Gastrocnemius medialis (tissue), 4 donors: ENCODE measurements around the gene GOLGA6L7. TPM values are rescaled to one million over a fixed set of nuclear protein-coding genes. Genes with fewer than 3 reads are reported as not detected.
"Not testable (repeated sequence)": the region's sequence is repeated elsewhere in the genome, so short reads cannot be mapped to it uniquely, and the experiment has no call there.

Experiments
- ATAC-seq, 2 donors: fragments of 150-250 bp; one replicate each; pipeline ENCODE4 v1.9.1; 2016
- DNase-seq, 2 donors: peaks; one replicate each; pipeline ENCODE4 v3.0.0-alpha.2; 2019
- H3K27ac ChIP-seq, 4 donors: fragments of 200-600 bp; sonication (generic); 1 replicate in 1 of 4; 2 replicates in 3 of 4; pipeline ENCODE4 v1.5.1; 2016 to 2018; ENCODE audit warnings: mild to moderate bottlenecking in 2 of 4, moderate library complexity in 1 of 4
- H3K27me3 ChIP-seq, 3 donors: fragments of 200-600 bp; sonication (generic) in 2 of 3; 1 replicate in 1 of 3; 2 replicates in 2 of 3; pipeline versions ENCODE4 v1.5.1 to v1.6.0; 2016 to 2019; ENCODE audit warnings: mild to moderate bottlenecking in 1 of 3, moderate library complexity in 1 of 3
- H3K36me3 ChIP-seq, 2 donors: fragments of 200-600 bp; sonication (generic) in 1 of 2; one replicate each; pipeline ENCODE4 v1.5.1; 2017 to 2018
- H3K4me1 ChIP-seq, 2 donors: fragments of 200-600 bp; sonication (generic) in 1 of 2; one replicate each; pipeline ENCODE4 v1.5.1; 2016 to 2017; ENCODE audit warnings: mild to moderate bottlenecking in 2 of 2
- H3K4me3 ChIP-seq, 4 donors: fragments of 200-600 bp; sonication (generic) in 3 of 4; 1 replicate in 1 of 4; 2 replicates in 3 of 4; pipeline ENCODE4 v1.5.1; 2016 to 2019; ENCODE audit warnings: mild to moderate bottlenecking in 2 of 4
- H3K9me3 ChIP-seq, 3 donors: fragments of 200-600 bp; sonication (generic) in 2 of 3; 1 replicate in 1 of 3; 2 replicates in 2 of 3; pipeline ENCODE4 v1.5.1; 2016 to 2019
- CTCF ChIP-seq, 5 experiments: fragments of 450-650 bp in 3 of 5; fragments of 200-600 bp in 2 of 5; sonication (generic) in 2 of 5; IDR thresholded peaks in 4 of 5; conservative IDR thresholded peaks in 1 of 5; 1 replicate in 4 of 5; 2 replicates in 1 of 5; pipeline ENCODE4 v1.5.1; 2016 to 2019; ENCODE audit warnings: antibody characterized with exemption in 5 of 5, mild to moderate bottlenecking in 3 of 5, moderate library complexity in 3 of 5
- POLR2A ChIP-seq, 2 donors: fragments of 450-650 bp; IDR thresholded peaks; one replicate each; pipeline ENCODE4 v1.6.1; 2017; ENCODE audit warnings: antibody characterized with exemption in 2 of 2, mild to moderate bottlenecking in 2 of 2, moderate library complexity in 2 of 2
- in situ Hi-C, 4 donors: fragments of 200-750 bp; cut with MboI; loops; one replicate each; pipeline versions ENCODE4 v1.15.0 to v1.8.0; 2017; ENCODE audit warnings: low sequenced_read_pairs in 4 of 4
- intact Hi-C: fragments of 100-400 bp; cut with DNase I; formaldehyde crosslinking; loops from one replicate; pipeline ENCODE4 v1.15.1; 2023; ENCODE audit warnings: low total_unique reads
- total RNA-seq, 4 donors: library from RNA; depleted of rRNA; stranded (reverse); fragments of >200 nt; gene quantifications; one replicate each; pipeline versions ENCODE4 v1.1.0 to v1.2.3, GENCODE V29; 2016

Gene GOLGA6L7
- not detected for total RNA-seq

- DNase-seq, H3K27me3 ChIP-seq, H3K36me3 ChIP-seq, intact Hi-C loops, in situ Hi-C loops, H3K9me3 ChIP-seq, H3K27ac ChIP-seq, ATAC-seq, H3K4me1 ChIP-seq, H3K4me3 ChIP-seq: not testable (repeated sequence)
Observed at GRCh38 chr15:28848521-28848920, at the start of gene GOLGA6L7. Gene GOLGA6L7 (minus strand): TSS chr15:28848644. CDS start chr15:28848549, 95 bp downstream.

GRCh38 chr15:28897861-28898585 lies 49.6 kb upstream of the GOLGA6L7 start:
- no peak overlapping the region for H3K4me3 ChIP-seq
- in situ Hi-C loops: no loop called here
- no peaks in the 10 kb centered on the region for H3K4me1 ChIP-seq
- no peaks in the 10 kb centered on the region for H3K9me3 ChIP-seq
- no peaks in the 10 kb centered on the region for H3K36me3 ChIP-seq
- H3K27ac ChIP-seq: no peak overlapping the region
- intact Hi-C loops: no loop called here
- no peak for DNase-seq
- H3K27me3 ChIP-seq: no peaks in the 10 kb centered on the region
- no peak for ATAC-seq
- no peak for TF ChIP-seq POLR2A (IDR thresholded peaks at IDR 0.05)
- TF ChIP-seq CTCF (IDR thresholded peaks at IDR 0.05 in 4 of 5, conservative IDR thresholded peaks at IDR 0.05 in 1 of 5): no peak

- no peaks in the 10 kb centered on the region for H3K4me1 ChIP-seq
- no peaks in the 10 kb centered on the region for H3K36me3 ChIP-seq
- in situ Hi-C loops: no loop called here
- no peak for DNase-seq
- H3K27ac ChIP-seq: no peak overlapping the region
- no peak for ATAC-seq
- no peaks in the 10 kb centered on the region for H3K9me3 ChIP-seq
- no peak overlapping the region for H3K4me3 ChIP-seq
- H3K27me3 ChIP-seq: no peaks in the 10 kb centered on the region
- intact Hi-C loops: no loop called here
- TF ChIP-seq POLR2A (IDR thresholded peaks at IDR 0.05): no peak
- no peak for TF ChIP-seq CTCF (IDR thresholded peaks at IDR 0.05 in 4 of 5, conservative IDR thresholded peaks at IDR 0.05 in 1 of 5)
Observed at GRCh38 chr15:28896951-28897350, 48.5 kb upstream of the GOLGA6L7 start.

- Histone ChIP-seq H3K36me3 (no peaks in the 10 kb centered on the region), H3K4me3 (no peak overlapping the region), H3K27ac (no peak overlapping the region), H3K27me3 (no peaks in the 10 kb centered on the region), H3K4me1 (no peaks in the 10 kb centered on the region), H3K9me3 (no peaks in the 10 kb centered on the region)
- in situ Hi-C loops: no loop called here
- TF ChIP-seq CTCF (IDR thresholded peaks at IDR 0.05 in 4 of 5, conservative IDR thresholded peaks at IDR 0.05 in 1 of 5) (no peak), POLR2A (IDR thresholded peaks at IDR 0.05) (no peak)
- no peak for DNase-seq
- intact Hi-C loops: no loop called here
- no peak for ATAC-seq
Observed at GRCh38 chr15:28895566-28895965, 47.1 kb upstream of the GOLGA6L7 start.

GRCh38 chr15:28895146-28895545 lies 46.7 kb upstream of the GOLGA6L7 start:
- no peak overlapping the region for H3K27ac ChIP-seq
- no peaks in the 10 kb centered on the region for H3K27me3 ChIP-seq
- intact Hi-C loops (no loop called here), in situ Hi-C loops (no loop called here)
- H3K4me1 ChIP-seq: no peaks in the 10 kb centered on the region
- TF ChIP-seq CTCF (IDR thresholded peaks at IDR 0.05 in 4 of 5, conservative IDR thresholded peaks at IDR 0.05 in 1 of 5): no peak
- no peak for TF ChIP-seq POLR2A (IDR thresholded peaks at IDR 0.05)
- no peak overlapping the region for H3K4me3 ChIP-seq
- ATAC-seq: no peak
- DNase-seq: no peak
- H3K36me3 ChIP-seq: no peaks in the 10 kb centered on the region
- H3K9me3 ChIP-seq: no peaks in the 10 kb centered on the region
